Glomerular visceral epithelial cell (primary cell): ENCODE data around the gene FGF16.
"Not testable (repeated sequence)": the region's sequence is repeated elsewhere in the genome, so short reads cannot be mapped to it uniquely, and the experiment has no call there.

Source experiments
- DNase-seq: peaks from one replicate; pipeline ENCODE4 v3.0.0-alpha.2; 2016; ENCODE audit errors: extremely low spot score

Gene FGF16

DNA sequence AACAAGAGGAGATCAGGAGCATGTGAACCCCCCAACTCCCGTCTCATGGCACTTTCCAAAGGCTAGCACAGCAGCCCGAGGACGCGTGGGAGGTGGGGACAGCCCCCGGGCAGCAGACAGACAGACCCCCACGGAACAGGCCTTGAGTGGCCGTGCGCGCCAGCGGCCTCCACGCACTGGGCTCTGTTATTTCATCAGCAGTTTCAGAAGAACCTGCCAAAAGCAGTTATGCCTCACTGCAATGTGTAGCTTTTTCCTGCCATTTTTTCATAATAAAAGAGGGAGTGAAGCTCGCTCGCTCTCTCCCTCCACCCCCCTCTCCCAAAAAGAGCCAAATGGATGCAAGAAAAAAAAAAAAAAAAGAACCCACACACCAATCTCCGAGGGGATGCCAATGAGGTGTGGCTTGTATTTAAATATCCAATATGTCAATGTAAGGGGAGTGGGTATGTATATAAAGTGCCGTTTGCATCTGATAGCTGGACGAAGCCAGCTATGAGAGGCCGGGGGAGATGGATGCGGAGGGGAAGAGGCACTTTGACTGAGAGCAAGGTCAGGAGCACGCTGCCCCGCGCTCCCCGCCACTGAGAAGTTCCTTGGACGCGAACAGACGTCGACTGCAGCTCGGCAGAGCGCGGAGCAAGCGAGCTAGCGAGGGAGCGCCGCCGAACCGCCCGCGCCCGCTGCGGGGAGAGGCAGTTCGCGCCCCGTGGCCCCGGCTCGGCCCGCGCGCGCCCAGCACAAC is at the start of gene FGF16:
Gene FGF16, plus strand, starts transcription at position 482 of the 745 bp plus-strand sequence. CDS start 286 bp downstream, outside the sequence.
- DNase-seq = no peak

- no peak for DNase-seq
Observed at GRCh38 chrX:77398330-77398954, 48.7 kb upstream of the FGF16 start.

DNA sequence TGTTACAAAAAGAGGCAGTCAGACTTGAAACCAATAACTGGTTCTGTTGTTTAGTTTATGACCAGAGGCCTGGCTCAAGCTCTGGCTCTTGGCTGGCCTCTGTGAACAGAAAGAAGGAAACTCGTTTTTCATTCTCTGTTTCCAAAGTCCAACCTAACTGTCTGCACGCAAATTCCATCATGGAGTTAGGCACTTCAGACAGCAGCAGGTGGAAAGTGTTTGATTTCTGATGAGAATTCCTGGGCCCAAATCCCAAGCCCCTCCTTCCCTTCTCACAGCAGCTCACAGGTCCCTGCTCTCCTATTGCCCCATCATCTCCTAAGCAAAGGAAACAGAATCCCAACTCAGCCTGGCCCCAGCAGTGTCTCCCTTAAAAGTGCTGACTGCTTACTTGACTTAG is 42.8 kb upstream of the FGF16 start:
- no peak for DNase-seq

DNA sequence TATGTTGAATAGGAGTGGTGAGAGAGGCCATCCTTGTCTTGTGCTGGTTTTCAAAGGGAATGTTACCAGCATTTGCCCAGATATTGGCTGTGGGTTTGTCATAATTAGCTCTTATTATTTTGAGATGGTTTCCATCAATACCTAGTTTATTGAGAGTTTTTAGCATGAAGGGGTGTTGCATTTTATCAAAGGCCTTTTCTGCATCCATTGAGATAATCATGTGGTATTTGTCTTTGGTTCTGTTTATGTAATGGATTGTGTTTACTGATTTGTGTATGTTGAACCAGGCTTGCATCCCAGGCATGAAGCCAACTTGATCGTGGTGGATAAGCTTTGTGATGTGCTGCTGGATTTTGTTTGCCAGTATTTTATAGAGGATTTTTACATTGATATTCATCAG is 39.4 kb upstream of the FGF16 start:
- DNase-seq = not testable (repeated sequence)

DNA sequence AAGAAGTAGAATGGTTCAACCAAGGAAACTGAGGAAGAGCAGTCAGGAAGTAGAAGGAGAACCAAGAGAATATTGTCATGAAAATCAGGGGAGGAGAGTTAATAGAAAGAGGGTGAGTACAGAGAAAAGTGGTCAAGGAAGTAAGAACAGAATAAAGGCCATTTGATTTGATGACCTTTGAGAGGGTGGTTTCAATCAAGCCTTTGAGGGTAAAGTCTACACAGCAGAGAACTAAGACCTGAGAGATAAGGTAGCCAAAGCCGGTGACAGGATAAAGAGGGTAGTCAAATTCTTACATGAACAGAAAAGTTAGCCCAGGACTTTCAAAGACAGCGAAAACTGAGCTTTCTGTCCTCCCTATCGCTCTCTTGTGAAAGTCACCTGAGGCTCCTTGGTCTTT is 34.6 kb upstream of the FGF16 start:
- DNase-seq = no peak

GRCh38 chrX:77415161-77415560 is 32.0 kb upstream of the FGF16 start:
- no peak for DNase-seq

- no peak for DNase-seq
Observed at GRCh38 chrX:77415882-77416281, 31.3 kb upstream of the FGF16 start.

- no peak for DNase-seq
Observed at GRCh38 chrX:77422891-77423648, 24.1 kb upstream of the FGF16 start.

DNA sequence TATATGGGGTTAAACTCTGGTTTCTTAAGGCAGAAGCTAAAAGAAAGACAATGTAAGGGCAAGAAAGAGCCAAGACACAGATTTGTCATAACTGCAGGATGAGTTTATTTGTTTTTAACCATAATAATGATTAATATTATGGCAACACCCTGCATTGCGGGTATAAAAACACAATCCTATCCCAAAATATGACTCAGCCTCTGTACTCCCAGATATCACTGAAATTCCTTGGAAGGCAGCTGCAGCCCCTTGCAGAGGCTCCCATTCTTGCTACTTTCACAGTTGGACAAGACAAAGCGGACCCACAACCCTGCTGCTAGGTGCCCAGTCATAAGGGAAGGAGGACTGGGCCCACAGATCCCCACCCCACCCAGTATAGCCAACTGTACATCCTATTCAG is 20.4 kb upstream of the FGF16 start:
- peak; percentile 5 for DNase-seq

DNA sequence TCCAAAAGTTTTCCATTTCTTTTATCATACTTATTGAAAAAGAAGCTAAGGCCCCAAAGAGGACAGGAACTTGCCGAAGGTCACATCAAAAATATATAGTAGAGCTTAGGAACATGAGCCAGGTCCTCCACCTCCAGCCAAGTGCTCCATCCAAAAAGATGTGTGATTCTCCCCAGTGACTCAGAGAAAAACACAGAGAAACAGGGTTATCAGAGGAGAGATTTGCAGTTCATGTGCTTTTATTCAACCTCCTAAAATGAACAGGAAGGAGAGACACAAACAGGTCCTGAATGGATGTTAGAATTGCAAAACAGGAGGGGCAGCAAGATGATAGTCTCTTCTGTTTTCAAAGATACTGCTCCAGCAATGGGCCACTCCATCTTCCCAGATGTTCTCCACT is 19.6 kb upstream of the FGF16 start:
- no peak for DNase-seq

DNA sequence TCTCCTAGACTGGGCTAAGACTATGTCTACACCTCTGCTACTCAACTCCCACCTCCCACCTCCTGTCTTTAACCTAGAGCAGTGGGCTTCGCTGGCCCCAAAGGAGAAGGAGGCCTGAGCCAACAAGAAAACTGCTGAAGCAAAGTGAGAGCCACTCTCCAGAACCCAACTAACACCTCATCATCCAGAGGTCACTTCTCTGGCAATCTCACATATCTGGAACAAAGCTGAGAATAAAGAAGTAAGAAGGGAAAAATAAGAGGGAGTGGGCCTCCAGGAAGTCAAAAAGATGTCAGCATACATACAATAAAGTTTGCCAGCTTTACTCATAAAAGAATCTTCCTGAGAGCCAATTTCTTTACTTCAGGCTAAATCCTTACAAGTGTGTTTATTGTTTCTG is 18.6 kb upstream of the FGF16 start:
- no peak for DNase-seq

DNA sequence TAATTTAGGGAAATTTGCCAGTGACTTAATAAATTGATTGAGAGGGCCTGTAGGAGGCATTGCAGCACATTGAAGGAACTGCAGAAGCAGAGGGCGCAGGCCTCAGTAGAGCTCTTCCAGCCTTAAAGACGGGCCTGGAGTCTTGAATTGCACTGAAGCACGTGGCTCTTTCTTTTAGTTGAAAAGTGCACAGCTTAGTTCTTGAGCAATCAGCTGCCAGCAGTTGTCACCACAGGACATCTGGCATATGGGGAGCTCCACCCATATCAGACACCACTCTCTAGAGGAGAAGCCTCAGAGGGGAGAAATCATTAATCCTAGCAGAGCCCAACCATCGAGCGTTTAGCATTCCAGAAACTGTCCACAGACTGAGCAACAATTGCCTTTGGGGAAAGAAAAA is 16.0 kb upstream of the FGF16 start:
- peak; percentile 48 for DNase-seq

- peak; percentile 14 for DNase-seq
Observed at GRCh38 chrX:77433001-77433400, 14.2 kb upstream of the FGF16 start.

GRCh38 chrX:77434962-77435361 is 12.2 kb upstream of the FGF16 start:
- DNase-seq = no peak

GRCh38 chrX:77436271-77436670 is 10.9 kb upstream of the FGF16 start:
- no peak for DNase-seq

DNA sequence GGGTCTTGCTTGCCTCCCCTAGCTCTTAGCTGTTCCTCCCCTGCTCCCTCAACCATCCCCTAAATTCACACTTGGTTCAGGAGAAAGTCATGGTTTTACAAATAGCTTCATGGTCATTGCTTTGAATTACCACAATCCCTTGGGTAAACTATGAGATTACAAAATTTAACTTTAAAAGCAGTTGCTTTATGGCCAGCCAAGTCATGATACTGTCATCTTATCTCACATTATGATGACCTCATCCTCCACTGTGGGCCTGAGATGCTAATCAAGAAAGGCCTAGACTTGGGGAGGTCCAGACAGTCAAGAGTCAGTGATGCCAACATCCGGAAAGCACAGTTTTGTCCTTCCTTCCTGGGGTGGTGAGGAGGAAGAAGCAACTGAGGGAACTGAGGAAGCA is 10.5 kb upstream of the FGF16 start:
- peak; percentile 68 for DNase-seq

DNA sequence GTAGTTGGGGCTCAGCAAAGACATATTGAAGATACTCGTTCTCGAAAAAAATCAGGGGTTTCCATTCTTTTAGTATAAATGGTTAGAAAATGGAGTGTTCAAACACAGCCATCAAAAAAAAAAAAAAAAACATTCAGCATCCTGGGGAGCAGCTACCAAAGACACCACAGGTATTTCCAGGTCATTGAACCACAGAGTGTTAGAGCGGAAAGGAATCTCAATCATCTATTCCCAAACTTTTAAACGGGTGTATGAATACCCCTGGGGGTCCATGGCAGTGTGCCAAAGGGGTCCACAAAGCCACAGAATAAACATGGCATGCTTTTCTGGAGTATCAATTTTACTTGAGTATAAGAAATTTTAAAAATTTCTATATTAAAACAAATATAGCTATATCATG is 6.9 kb upstream of the FGF16 start:
- peak; percentile 18 for DNase-seq

DNA sequence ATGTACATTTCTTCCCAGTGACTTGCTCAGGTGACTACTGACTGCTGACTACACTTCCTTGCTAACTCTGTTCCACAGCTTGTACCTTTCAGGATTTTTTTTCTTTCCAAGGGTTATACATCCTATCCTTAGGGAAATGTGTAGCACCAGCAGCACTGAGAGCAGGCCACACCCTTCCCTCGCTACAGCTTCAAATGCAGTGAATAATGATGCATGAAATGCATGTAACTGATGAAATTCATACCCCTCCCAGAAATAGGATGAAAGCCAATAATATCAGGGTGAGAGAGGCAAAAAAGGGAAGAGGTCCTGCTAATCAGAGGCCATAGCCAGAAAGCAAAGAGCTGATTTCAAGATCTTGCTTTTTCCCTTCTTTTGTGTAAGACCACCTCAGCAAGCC is 6.2 kb upstream of the FGF16 start:
- DNase-seq = no peak

GRCh38 chrX:77441479-77441878 is 5.7 kb upstream of the FGF16 start:
- DNase-seq = no peak

DNA sequence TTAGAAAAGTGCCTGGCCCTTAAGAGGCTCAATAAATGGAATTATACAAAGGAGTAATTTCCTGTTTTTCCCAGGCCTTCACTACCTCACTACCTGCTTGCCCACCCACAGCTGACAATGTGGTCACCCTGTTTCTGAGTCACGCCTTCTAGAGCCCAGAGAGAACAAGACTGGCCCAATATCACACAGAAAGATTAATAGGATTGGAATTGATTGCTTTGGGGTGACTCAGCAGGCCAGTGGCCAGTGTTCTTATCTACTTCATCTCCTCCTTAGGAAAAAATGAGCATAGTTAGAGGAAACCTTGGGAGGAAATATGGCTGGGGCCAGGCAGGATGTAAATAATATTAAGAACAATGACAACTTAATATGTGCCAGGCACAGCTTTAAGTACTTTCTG is 4.5 kb upstream of the FGF16 start:
- peak; percentile 72 for DNase-seq

DNA sequence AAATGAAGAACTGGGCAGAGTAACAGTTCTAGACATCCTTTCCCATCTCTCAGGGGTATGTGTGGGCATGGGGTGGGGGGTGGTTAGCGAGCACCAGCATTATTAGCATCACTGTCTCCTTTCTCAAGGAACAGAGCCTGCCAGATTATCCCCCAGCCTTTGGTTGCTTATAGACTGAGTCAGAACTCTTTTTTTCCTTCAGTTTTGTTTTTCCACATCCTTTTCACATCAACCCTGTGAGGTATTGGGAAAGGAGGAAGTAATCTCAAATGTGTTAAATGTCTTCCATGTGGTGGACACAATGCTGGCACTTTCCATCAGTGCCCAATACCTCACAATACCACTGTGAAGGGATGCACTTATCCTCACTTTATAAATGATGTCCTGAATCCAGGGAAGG is 3.1 kb upstream of the FGF16 start:
- DNase-seq = no peak

GRCh38 chrX:77444545-77444944 is 2.6 kb upstream of the FGF16 start:
- DNase-seq = no peak

GRCh38 chrX:77446029-77446585 is 1.1 kb upstream of the FGF16 start:
- DNase-seq = no peak
